Measurements from ENCODE around the gene THBS1.

The THBS1 gene

GRCh38 chr15:39627451-39628143 is 46.7 kb downstream of the THBS1 start:
- in situ Hi-C loops (cut with MboI; ENCODE audit: low sequenced_read_pairs), result no loop called here

DNA sequence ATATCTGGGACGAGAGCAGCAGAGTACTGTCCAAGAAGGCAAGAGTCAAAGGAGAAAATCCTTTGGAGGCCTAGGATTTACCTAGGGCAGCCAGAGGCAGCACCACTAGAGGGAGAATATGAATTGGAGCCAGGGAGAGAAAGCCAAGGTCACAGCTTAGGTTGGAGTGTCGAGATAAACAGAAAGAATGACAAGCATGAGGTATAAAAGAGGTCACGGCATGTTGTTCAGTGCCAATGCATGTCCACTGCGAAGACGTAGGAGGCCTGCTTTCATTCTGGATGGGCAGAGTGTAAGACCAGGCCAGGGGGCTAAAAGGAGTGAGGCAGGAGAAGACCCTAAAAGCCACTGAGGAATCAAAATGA is 47.2 kb downstream of the THBS1 start:
- in situ Hi-C loops (cut with MboI; ENCODE audit: low sequenced_read_pairs), result no loop called here

DNA sequence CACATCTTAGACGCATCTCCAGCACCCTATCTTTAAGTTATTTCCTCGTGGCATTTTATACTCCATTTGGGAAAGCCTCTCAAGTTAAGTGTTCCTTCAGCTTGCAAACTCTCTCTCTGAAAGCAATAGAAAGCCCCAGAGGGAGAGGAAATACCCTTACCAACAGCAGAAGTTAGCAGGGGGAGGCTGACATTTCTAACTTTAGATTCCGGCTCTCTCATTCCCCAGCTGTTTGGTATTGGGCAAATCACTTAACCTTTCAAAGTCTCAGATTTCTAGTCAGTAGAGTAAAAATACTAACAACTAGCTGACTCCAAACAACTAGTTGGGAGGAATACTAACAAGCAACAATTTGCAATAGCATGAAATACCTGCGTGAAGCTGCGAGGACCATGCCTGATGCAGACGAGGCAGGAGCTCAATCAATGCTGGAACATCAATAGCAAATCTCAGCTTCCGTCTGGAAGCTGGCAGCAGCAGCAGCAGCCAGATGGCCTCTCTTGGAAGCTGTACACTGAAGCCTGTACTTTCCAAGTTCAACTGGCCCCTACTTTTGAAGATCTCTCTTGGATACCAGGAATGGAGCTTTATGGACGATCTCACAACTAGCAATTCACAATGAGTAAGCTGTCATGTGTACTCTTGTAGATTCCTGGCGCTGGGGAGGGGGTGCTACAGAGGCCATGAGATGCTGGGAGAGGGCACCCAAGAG is 47.8 kb downstream of the THBS1 start:
- in situ Hi-C loops (cut with MboI; ENCODE audit: low sequenced_read_pairs), result no loop called here

- in situ Hi-C loops (cut with MboI; ENCODE audit: low sequenced_read_pairs), result no loop called here
Measured at GRCh38 chr15:39629371-39629770, 48.5 kb downstream of the THBS1 start.

DNA sequence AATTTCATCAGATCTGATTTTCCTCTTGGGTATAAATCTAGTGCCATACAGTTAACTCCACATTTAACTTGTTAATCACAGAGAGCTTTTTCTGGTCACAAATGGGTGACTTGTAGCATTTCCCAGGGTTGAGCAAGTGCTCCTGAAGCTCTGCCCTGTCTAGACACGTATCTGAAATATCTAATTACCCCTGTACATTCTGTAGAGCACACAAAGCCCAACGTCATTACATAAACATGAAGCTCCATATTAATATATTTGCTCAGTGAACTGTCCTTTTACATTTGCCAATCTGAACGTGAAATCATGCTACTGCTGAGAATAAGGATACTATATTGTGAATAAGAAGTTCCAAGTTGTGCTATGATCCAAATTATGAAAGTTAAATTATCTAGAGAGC is 49.0 kb downstream of the THBS1 start:
- in situ Hi-C loops (cut with MboI; ENCODE audit: low sequenced_read_pairs), result no loop called here

- in situ Hi-C loops (cut with MboI; ENCODE audit: low sequenced_read_pairs), result no loop called here
Measured at GRCh38 chr15:39631357-39631756, 50.5 kb downstream of the THBS1 start.

DNA sequence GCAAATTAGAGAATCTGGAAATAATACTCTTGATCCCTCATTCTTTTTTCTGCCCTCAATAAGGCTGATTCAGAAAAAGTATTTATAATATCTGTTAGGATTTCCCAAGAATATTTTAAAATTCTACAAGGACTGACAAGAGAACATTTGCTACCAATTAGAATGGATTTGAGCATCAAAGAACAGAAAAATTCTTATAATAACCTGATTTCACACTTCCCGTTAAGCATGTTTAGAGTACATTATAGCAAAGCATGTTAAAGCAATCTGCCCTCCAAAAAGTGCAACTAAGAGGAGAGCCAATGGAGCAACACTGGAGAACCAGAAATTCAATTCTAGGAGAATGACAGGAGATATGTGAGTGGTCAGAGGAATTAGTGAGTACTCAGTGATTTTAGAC is 57.2 kb downstream of the THBS1 start:
- in situ Hi-C loops (cut with MboI; ENCODE audit: low sequenced_read_pairs), result no loop called here

DNA sequence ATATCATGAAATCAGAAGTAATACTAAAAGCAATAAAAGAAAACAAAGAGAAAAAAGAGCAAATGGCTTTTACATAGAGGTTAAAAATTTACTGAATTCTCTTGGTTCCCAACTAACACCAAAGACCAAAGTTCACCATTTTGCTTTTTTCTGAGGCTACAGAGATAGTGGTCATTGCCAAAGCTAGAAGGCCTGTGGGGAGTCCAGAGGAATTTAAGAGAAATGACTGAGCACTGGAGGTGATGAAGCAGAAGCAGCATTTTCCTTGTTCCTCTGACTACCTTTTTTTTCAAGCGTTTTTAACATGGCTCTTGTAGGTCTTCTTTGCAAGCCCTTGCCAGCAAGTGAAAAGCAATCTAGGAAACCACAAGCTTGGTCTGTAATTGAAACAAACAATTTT is 58.2 kb downstream of the THBS1 start:
- in situ Hi-C loops (cut with MboI; ENCODE audit: low sequenced_read_pairs), result no loop called here

GRCh38 chr15:39640665-39641064 is 59.8 kb downstream of the THBS1 start:
- in situ Hi-C loops (cut with MboI; ENCODE audit: low sequenced_read_pairs), result no loop called here

- in situ Hi-C loops (cut with MboI; ENCODE audit: low sequenced_read_pairs), result no loop called here
Measured at GRCh38 chr15:39641191-39641889, 60.5 kb downstream of the THBS1 start.

GRCh38 chr15:39642011-39642640 is 61.2 kb downstream of the THBS1 start:
- in situ Hi-C loops (cut with MboI; ENCODE audit: low sequenced_read_pairs), result no loop called here

DNA sequence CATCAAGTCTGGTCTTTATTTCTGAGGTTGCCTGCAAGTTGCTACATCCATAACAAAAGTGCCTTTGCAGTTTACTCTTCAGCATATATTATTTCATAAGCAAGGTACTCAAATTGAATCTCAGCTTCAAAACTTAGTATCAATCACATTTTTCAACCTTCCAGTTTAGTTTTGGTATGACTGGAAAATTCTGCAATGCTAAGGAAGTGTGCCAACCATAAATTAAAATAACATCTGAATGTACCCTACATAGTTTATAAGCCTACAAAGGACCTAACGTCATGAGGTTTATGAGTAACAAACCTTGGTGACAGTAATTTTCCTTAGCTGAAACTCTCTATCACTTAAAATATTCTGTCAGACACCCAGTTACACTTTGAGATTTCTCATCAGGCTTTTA is 62.8 kb downstream of the THBS1 start:
- in situ Hi-C loops (cut with MboI; ENCODE audit: low sequenced_read_pairs), result no loop called here

DNA sequence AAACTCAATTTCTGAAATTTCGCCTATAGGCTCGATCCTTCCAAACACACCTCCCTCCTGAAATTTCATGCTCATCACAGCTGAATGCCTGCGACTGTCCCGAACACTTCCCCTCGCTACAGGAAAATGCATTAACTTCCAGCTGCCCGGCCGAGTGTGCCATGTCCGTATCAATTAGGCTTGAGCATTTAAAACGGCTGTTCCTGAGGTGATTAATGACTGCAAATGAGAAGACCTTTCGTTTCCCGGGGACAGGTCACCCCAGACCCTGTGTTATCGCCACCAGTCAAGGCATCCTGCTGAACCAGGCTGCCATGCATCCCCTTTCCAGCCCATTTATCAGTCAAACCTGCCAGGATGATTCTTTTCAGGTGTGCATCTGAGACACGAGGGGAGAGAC is 63.3 kb downstream of the THBS1 start:
- in situ Hi-C loops (cut with MboI; ENCODE audit: low sequenced_read_pairs), result no loop called here

- in situ Hi-C loops (cut with MboI; ENCODE audit: low sequenced_read_pairs), result no loop called here
Measured at GRCh38 chr15:39645138-39645975, 64.5 kb downstream of the THBS1 start.

DNA sequence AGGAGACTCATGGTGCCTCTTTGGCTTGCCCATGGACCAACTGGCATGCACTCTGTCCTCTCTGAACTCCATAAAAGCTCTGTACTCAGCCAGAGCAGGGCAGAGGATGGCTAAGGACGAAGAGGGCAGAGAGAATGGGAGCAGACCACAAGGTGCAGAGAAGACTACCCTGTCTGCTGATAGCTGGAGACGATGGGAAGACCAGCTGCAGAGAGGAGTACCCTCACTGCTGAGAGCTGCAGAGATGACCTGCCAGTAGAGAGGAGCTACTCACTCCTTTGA is 65.0 kb downstream of the THBS1 start:
- in situ Hi-C loops (cut with MboI; ENCODE audit: low sequenced_read_pairs), result no loop called here

GRCh38 chr15:39646425-39646824 is 65.5 kb downstream of the THBS1 start:
- in situ Hi-C loops (cut with MboI; ENCODE audit: low sequenced_read_pairs), result no loop called here
